Dermis microvascular lymphatic vessel endothelial cell (primary cell): ENCODE results near the gene VEGFC. TPM values are rescaled to one million over a fixed set of nuclear protein-coding genes. Genes with fewer than 3 reads are reported as not detected.

Experiments
- DNase-seq, 2 donors: peaks; one replicate each; pipeline versions ENCODE4 v3.0.0 to v3.0.0-alpha.2; 2010; ENCODE audit warnings: low read depth in 2 of 2
- total RNA-seq: library from RNA; depleted of rRNA; stranded (reverse); fragments of >200 nt; gene quantifications from 2 replicates; pipeline ENCODE4 v1.2.1, GENCODE V29; 2014

Gene VEGFC
- total RNA-seq, 1 donor from 2014 or later, result 0.77 TPM

DNA sequence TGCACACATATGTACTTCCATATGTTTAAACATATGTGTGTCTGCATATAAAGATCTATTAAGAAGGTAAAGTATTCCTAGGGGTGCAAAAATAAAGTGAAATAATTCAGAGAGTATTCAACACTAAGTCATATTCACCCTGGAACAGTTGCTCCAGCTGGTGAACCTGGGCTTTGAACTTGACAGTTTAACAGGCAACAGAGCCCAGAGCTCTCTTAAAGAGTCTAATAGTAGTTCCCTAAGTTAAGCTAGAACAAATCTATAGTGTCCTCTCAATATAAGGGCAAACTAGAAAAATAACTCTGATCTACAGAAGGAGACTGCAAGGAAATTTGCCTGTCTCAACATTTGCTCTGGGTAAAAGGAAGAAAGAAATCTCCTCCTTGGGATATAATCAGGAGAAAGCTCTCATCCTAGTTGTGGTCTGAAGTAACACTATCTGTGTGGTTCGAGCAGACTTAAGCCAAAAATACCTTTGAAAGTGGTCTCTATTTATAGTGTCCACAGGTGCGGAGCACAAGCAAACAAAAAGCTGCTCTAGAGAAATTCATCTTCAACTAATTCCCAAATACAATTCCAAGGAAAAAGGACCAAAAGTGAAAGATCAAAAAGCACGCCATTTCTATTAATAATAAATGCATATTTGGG lies 29.9 kb downstream of the VEGFC start:
- no peak for DNase-seq

DNA sequence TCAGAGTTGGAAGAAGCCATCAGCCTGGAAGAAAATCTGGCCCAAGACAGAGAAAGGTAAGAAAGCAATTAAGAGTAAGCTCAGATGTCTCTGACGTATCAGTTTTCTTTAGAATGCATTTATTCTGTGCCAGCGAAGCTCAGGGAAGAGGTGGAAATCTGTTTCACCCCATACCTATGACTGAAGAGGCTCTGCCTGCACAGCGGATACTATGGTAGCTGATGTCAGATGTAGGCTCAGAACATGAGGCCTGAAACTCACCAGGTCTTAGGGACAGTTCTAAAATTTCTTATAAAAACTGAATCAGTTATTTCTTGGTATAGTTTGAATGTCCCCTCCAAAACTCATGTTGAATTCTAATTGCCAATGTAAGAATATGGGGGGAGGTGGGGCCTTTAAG lies 30.9 kb downstream of the VEGFC start:
- DNase-seq, result no peak

DNA sequence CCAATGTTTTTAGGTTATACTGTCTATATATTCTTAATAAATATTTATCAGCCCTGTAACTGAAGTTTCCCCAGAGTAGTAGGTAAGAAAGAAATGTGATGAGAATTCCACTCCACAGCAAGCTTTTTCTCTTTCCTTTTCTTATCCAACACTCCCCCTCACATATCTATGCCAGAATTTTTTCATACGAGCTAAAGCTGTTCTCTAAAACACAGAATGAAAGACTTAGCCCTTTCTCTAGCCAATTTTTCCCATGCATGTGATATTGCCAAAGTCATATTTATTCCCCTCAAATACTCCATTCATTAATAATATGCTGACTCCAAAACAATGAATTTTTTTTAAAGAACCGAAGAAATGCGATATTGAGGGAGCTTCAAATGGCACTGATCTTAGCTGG lies 32.3 kb downstream of the VEGFC start:
- DNase-seq, result no peak

DNA sequence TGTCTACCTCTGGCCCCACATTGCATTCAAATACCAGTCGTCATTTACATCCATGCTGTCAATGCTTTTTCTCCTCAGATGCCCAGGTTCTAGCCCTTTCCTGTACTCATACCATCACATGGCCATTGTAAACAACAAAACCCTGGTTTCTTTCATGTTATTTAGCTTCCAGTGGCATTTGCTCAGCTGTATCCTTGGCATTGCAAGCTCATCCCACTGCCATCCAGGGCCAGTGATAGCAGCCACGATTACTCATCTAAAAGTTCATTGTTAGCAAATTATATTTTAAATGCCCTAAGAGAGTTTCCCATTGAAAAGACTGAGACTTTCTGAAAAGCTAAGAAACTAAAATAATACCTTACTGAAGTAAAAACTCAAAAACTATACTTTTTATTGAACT lies 34.0 kb downstream of the VEGFC start:
- no peak for DNase-seq

DNA sequence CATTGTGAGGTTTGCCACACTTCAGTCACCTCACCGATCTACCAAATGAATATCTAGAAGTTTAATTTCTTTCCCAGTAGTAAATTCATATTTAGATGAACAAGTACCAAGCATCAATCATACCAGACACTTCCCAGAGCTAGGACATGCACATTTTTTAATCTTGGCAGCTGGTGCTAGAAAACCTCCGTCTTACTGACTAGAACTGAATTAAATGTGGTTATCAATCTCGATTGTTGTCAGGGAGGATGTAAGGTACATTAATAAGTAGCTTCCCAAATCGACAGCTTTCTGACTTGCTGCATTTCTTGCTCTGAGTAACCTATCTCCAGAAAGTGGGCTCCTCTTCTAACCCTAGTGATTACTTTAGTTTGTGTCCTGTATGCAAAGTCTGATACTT lies 34.4 kb downstream of the VEGFC start:
- DNase-seq, result no peak

DNA sequence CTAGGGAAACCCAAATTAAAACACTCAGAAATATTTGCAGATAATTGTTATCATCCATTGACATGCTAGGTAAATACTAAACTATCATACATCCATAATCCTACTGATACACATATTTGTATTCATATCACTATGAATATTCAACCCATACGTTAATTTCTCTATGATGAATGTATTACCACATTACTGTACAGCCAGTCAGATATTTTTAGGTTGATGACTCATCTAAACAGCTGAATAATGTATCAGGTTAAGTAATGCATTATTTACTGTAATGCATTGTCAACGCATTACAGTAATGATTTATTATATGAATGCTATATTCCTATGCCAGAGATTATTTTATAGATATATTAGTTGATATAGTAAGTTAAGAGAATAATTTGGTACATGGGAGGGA lies 37.1 kb downstream of the VEGFC start:
- no peak for DNase-seq

DNA sequence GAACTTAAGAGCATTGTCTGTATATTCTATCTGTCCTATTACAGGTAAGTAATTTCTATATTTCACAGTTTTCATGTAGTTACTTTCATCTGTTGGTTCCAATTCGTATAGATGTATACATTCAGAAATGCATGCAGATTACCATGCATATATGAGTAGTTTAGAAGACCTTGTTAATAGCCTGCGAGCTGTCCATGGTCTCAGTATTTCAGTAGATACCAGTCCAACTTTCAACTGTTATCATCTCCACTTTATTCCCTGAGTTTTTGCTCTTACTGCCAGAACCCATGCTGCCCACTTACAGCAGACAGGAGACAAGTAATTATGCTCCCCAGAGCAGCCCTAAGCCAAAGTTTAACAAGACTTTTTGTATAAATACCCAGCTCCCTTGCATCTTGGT lies 37.7 kb downstream of the VEGFC start:
- DNase-seq, result no peak

DNA sequence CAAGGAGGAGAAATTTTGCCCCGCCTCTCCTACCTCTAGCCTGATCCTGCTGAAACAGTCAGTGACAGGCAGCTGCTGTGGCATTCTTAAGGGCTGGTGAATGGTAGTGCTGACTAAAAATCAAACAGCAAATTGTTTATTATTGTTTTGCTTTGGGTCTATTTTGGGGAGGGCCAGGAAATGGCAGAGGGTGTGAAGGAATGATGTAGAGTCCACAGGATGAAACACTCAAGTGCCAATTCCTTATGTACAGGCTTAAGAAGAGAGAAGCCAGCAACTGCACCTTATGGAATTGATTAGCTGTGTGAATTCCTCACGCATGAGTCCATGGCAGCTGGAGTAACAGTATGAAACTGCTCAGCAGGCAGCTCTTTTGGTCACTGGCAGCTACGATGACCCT lies 39.7 kb downstream of the VEGFC start:
- peak in 1 of 2 donors; percentile 32 for DNase-seq

DNA sequence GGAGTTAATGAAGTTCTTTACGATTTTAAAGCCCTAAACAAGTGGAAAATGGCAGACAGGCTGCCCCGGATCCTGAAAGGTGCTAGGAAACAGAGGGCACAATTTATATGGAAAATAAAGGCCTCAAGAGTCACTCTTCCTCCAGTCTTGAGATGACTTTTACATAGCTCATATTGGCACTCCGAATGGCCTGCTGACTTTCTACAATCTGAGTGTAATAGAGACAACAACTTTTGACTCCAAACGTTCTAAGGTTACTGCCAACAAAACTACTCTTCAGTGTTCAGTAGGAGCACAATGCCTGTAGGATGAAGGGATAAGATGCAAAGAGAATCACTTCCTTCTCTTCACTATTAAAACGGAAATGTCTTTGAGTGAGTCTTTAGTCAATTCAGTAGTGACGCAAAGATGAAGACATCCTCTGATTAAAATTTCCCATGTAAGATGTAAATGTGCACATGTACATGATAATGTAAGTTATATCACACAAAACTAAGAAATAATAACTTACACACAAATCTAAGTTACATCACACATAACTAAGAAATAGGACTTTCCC lies 40.5 kb downstream of the VEGFC start:
- no peak for DNase-seq

DNA sequence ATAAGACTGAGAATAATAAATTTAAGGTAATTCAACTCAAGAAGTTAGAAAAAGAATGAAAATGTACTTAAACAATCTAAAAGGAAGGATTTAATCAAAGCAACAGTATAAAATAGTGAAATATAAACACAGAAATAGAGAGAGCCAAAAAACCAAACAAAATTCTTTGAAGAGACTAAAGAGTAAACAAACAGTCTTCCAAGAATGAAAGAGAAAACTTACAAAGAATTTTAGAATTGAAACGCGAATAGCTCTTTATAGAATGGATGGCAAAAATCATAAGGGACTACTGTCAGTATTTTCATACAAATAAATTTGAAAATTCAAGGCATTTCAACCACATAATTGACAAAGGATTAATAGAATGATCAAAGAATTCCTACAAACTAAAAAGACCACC lies 41.7 kb downstream of the VEGFC start:
- DNase-seq, result no peak

DNA sequence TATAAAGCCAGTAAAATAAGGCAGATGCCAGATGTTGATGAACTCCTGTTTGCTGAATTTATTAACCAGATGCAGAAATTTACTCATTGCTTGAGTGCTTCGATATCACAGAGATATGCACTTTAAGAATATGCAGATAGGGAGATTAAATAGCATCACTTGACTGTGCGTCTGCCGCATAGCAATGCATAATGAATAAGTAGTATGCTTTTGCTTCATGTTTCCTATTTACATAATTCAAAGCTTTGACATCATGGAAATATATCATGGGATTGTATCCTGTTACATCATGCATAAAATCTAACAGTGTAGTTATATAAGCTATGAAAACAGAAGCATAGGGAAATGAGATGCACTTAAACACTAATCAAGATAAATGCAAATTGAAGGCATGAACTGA lies 45.9 kb downstream of the VEGFC start:
- DNase-seq, result no peak

DNA sequence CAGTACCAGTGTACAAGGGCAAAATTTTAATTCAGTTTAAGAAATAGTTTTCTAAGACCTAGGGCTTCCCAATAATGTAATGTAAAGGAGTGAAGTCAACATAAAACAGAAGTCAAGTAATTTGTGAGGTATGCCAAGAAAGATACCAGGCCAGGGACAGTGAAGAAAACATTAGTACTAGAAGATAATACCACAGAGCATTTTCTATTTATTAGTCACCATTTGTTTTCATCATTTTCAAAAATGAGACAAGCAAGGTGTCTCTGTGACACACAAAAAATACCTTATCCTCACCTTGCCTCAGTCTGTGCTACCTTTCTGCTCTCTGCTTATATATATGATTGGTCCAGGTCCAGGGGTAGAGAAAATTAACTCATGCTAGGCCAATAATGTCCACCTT lies 46.8 kb downstream of the VEGFC start:
- DNase-seq, result no peak

DNA sequence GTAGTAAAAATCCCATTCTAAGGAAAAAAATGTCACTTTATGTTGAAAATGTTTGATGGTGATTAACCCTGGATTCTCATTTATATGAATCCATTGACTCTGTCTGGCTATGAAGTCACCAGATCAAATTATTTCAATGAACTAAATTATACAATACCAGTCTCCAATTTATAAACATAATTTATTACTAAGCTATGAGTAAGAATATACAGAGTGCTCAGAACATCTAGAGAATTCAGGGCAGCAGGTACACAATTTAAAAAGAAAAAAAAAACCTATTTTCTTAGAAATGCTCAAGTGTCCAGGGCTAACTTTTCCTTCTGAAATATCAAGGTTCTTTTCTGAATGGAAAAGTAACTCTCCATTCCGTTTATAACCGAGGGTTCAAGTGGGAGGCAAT lies 48.6 kb downstream of the VEGFC start:
- DNase-seq, result no peak

DNA sequence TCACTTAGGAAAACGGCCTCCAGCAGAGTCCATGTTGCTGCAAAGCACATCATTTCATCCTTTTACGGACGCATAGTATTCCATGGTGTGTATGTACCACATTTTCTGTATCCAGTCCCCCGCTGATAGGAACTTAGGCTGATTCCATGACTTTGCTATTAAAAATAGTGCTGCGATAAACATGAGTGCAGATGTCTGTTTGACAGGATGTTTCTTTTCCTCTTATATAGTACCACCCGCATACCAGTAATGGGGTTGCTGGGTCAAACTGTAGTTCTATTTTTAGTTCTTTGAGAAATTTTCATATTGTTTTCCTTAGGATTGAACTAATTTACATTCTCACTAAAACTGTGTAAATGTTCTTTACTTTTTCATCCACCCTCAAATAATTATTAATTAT lies 50.5 kb downstream of the VEGFC start:
- DNase-seq, result peak; percentile 16 to 65

DNA sequence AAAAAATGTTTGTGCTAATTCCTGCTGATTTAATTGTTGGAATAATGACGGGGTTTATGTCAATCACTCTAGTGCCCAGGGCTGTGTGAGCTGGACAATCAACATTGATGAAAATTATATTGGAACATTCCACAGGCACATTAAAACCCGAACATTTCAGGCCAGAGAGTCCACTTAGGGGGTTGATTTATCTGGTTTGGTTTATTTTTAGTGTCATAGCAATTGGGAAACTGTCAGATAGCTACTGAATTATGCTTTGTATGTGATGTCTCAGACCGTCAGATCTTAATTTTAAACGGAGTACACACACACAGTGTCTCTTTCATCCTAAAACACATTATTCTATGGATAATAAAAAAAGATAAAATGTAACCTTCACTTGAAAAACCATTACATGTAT lies 51.5 kb downstream of the VEGFC start:
- DNase-seq, result no peak

DNA sequence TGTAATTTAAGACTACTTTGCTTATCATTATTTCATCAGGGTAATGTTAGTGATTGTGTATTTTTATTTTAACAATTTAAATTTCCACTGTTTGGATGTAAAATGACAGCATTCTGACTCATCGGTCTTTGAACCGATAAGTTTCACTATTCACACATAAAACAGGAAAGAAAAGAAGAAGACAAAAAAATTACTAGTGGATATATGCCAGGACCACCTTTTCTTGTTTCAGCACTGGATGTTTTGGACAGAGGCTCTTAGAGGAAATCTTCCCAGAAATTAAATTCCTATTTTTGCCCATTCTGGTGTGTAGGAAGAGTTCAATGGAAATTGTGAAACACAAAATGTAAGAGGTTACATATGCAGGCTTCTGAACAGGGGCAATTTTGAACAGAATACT lies 57.4 kb downstream of the VEGFC start:
- DNase-seq, result peak in 1 of 2 donors; percentile 25

DNA sequence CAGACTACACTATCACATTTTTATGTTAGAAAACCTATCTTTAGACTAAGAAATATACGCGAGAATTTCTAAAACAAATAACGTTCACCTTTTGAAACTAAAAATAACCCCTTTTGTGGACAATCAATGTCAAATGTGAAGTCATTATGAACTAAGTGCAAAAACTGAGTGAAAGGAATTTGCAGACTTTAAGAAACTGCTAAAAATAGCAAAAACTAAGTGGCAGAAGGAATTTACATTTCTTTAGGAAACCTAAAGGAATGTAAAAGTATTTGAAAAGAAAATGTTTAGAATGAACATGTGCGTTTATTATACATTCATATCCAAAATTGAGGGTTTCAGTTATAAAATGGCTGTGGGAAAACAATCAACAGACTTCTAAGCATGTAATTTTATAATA lies 58.3 kb downstream of the VEGFC start:
- DNase-seq, result no peak

DNA sequence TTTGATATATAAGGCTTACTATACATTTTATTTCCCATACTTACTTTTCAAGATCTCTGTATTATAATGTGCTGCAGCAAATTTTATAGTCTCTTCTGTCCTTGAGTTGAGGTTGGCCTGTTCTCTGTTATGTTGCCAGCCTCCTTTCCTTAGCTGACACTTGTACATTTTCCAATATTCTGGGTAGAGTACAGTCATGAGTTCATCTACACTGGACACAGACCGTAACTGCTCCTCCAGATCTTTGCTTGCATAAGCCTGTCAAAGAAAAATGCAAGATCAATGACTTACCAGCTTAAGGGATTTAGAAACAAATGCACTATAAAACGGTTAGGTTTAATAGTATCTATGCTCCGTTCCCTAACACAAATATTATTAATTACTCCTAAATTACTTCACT lies 63.2 kb downstream of the VEGFC start:
- DNase-seq, result no peak

DNA sequence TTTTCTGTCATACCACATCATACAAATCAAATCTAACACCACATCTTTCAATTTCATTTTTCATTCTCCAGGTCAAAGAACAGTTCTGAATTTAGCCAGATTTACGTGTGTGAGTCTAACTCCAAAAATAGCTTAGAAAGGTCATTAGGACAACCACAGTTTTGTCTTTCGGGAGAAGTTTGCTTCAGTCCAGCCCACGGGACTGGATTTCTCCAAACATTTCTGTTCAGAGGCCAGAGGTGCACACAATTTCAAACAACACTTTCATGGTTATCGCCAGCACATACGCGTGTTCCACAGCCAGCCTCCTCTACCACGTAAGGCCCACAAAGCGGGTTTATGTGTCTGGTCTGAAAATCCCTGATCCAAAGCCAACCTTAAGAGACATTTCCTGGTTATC lies 65.9 kb downstream of the VEGFC start:
- peak; percentile 7 to 8 for DNase-seq

DNA sequence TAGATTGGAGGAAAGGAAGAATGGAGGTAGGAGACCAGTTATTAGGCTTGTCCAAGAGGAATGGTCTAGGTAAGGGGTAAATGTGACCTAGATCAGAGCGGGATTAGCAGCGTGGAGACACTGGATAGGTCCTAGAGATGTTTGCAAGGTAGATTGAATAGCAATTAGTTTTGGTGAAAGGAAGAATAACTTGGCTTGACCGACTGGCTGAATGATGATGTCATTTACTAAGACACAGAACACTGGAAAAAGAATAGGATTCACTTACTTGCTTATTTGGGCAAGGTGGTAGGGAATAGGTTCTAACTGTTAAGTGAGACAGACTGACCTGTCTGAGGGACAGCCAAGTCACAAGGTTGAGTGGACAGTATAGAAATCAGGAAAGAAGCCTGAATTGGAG lies 71.3 kb downstream of the VEGFC start:
- no peak for DNase-seq

DNA sequence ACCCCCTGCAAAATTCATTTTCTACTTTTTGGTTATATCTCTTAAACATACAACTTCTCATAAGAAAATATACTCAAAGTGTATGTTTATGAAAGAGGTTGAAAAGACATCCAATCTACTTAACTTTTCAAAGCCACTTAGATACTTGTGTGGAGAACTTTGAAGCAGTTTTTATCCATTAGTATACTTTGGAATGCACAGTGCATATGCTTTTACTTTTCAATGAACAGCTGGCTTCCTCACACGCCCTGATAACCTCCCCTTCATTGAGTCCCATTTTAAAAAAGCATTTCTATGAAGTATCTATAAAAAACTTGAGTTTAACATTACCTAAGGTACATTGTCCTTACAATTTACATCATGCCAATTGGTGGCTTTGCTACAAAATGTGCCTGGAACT lies 73.8 kb downstream of the VEGFC start:
- no peak for DNase-seq

DNA sequence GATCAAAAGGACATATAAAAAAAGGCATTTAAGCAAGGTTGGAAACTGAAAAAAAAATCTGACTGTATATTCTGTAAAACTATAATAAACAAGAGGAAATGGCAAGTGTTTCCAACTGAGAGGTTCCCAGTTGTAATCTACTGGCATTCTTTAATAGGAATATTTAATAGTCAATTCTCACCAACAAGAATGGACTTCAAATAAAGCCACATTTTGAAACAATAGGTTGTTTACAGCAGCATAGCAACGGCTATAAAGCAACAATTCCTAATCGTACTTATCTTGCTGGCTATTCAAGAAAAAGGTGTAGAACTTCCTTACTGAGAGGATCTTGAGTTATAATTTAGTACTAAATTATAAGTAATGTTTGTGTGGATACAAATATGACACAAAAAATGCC lies 75.5 kb downstream of the VEGFC start:
- DNase-seq, result peak in 1 of 2 donors; percentile 45

DNA sequence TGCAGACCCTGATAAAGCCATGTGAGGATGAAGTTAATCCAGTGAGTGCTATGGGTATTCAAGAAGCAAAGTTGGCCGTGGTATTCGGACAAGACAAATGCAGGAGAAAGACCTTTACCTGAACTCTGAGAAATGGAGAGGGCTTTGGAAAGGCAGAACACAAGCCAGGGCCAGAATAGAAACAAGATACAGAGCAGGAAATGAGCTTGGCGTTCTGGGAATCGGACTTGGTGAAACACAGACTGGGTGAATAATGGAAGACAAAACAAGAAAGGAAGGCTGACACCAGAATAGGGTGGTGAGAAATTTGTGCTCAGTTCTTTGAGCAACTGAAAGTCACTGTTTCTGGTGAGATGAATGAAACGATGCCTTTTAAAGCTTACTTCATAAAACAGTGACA lies 83.3 kb downstream of the VEGFC start:
- DNase-seq, result peak in 1 of 2 donors; percentile 31

DNA sequence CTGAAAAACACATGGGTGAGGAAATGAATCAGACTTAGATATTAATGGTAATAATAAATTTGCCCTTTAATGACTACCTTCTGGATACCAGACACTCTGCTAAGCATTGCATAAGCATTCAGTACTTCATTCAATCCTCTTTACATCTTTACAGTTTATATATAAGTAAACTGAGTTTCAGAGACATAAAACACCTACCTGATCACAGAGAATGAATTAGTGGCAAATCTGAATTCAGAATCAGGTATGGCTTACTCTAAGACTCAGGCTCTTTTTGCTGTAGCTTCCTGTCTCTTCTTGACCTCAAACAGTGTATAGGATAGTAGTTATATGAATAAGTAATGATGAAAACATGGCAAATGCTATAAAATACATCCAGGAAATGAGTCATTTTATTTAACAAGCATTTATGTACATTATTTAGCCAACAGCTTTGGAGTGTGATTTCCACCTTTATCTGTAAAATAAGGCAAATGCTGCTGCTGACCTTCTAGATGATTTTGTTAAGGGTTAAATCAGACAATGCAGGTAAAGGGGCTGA lies 83.9 kb downstream of the VEGFC start:
- DNase-seq, result peak in 1 of 2 donors; percentile 26
